GM20000 (cell line): ENCODE results near the gene AFDN.

Experiments
- DNase-seq: peaks from one replicate; pipeline ENCODE4 v3.0.0; 2012; ENCODE audit warnings: low spot score
- CTCF ChIP-seq: IDR thresholded peaks from 2 replicates; pipeline ENCODE4 v1.5.1; 2012; ENCODE audit warnings: mild to moderate bottlenecking, control low read depth; ENCODE audit errors: extremely low read depth, missing control alignments

Gene AFDN

GRCh38 chr6:167824591-167825331 is 1.9 kb upstream of the AFDN start:
- DNase-seq: no peak
- no peak for TF ChIP-seq CTCF

GRCh38 chr6:167825332-167826229 is 1.1 kb upstream of the AFDN start:
- DNase-seq: peak; percentile 49
- TF ChIP-seq CTCF: no peak

GRCh38 chr6:167826230-167826895 is 348 bp upstream of the AFDN start:
- TF ChIP-seq CTCF: peak; percentile 25
- peak; percentile 95 for DNase-seq

- TF ChIP-seq CTCF: no peak
- peak; percentile 72 for DNase-seq
Measured at GRCh38 chr6:167827583-167828324, 1.0 kb downstream of the AFDN start.

- DNase-seq: no peak
- no peak for TF ChIP-seq CTCF
Measured at GRCh38 chr6:167828325-167828956, 1.7 kb downstream of the AFDN start.

- TF ChIP-seq CTCF: no peak
- no peak for DNase-seq
Measured at GRCh38 chr6:167829513-167829912, 2.8 kb downstream of the AFDN start.
